HEK293T (cell line): Measurements from ENCODE around the gene FTCD.

Experiments
- FOXA1 ChIP-seq: fragments of 450-650 bp; IDR thresholded peaks from 2 replicates; pipeline ENCODE4 v1.6.1; 2016; ENCODE audit warnings: mild to moderate bottlenecking
- FOXM1 ChIP-seq: fragments of 450-650 bp; IDR thresholded peaks from 2 replicates; pipeline ENCODE4 v1.6.1; 2017; ENCODE audit warnings: mild to moderate bottlenecking, borderline replicate concordance
- TARDBP ChIP-seq: fragments of 450-650 bp; IDR thresholded peaks from 2 replicates; pipeline ENCODE4 v1.6.1; 2016

GRCh38 chr21:46116776-46117585 is 38.4 kb downstream of the FTCD start:
- no peak for TF ChIP-seq TARDBP
- no peak for TF ChIP-seq FOXA1
- no peak for TF ChIP-seq FOXM1
